Measurements from ENCODE around the gene DHRS3. TPM values are rescaled to one million over a fixed set of nuclear protein-coding genes. Genes with fewer than 3 reads are reported as not detected.
A peak's percentile ranks its signal among the peaks of the same experiment; 100 is the strongest.

Gene DHRS3
- total RNA-seq, 1 experiment from 2014 or later: 54.5 TPM

GRCh38 chr1:12537294-12537693 lies 80.7 kb downstream of the DHRS3 start:
- no peak overlapping the region for H3K27ac ChIP-seq (ENCODE audit: insufficient read length, low read depth, low read length)
- no peak overlapping the region for H2BK12ac ChIP-seq (ENCODE audit: insufficient read length, low read depth, low read length)
- no peak overlapping the region for H3K14ac ChIP-seq (ENCODE audit: insufficient read depth, low read length)
- H3K4me1 Mint-ChIP-seq: peaks cover 0 to 24% of the 10 kb centered on the region in 2 experiments; a peak in 2 of 4 replicates
- H3K23ac ChIP-seq (ENCODE audit: insufficient read length, low read depth, low read length): no peak overlapping the region
- H2BK20ac ChIP-seq (ENCODE audit: low read depth, low read length, poor library complexity, severe bottlenecking): no peak overlapping the region
- no peak overlapping the region for H3K4me2 ChIP-seq (ENCODE audit: insufficient read depth, insufficient read length, low read length)
- no peak overlapping the region for H3K56ac ChIP-seq (ENCODE audit: insufficient read length, low read depth, low read length)
- H2BK120ac ChIP-seq (ENCODE audit: low read depth, low read length, poor library complexity, severe bottlenecking): no peak overlapping the region
- H3K4ac ChIP-seq (ENCODE audit: low read depth, low read length): no peak overlapping the region
- no peaks in the 10 kb centered on the region; the same call in 1 of the 2 replicates for H3K27me3 Mint-ChIP-seq (ENCODE audit: low read depth)
- no peak overlapping the region for H3T11ph ChIP-seq (ENCODE audit: low read length)
- no peaks in the 10 kb centered on the region for H3K79me1 ChIP-seq (ENCODE audit: insufficient read depth, low read depth, low read length, poor library complexity, severe bottlenecking)
- H2BK15ac ChIP-seq (ENCODE audit: low read depth, low read length): no peak overlapping the region
- H2AFZ ChIP-seq (ENCODE audit: low read length): no peak overlapping the region
- DNase-seq: no peak
- no CpG with 5 or more reads among the region's 4 CpGs for WGBS (ENCODE audit: extremely low coverage, insufficient read length, low lambda C conversion rate)
- no peaks in the 10 kb centered on the region for H3K27me3 ChIP-seq (ENCODE audit: insufficient read depth, low read length)
- no peak overlapping the region for H2AK5ac ChIP-seq (ENCODE audit: insufficient read length, low read length)
- TF ChIP-seq CTCF (conservative IDR thresholded peaks at IDR 0.05): no peak
- H4K91ac ChIP-seq (ENCODE audit: insufficient read length, low read depth, low read length): no peak overlapping the region
- H3K9me3 ChIP-seq (ENCODE audit: control insufficient read depth, low read depth, low read length): no peaks in the 10 kb centered on the region
- H3K18ac ChIP-seq (ENCODE audit: insufficient read length, low read depth, low read length): no peak overlapping the region
- H3K23me2 ChIP-seq (ENCODE audit: insufficient read length, low read depth, low read length, poor library complexity, severe bottlenecking): no peaks in the 10 kb centered on the region
- H4K20me1 ChIP-seq (ENCODE audit: control insufficient read depth, insufficient read depth, insufficient read length): no peaks in the 10 kb centered on the region
- no peak overlapping the region for H4K8ac ChIP-seq (replicated peaks; ENCODE audit: insufficient read length, low read depth, low read length)
- no peak overlapping the region for H4K5ac ChIP-seq (ENCODE audit: insufficient read length, low read depth, low read length)
- H3K79me2 ChIP-seq (ENCODE audit: insufficient read depth, low read length): no peaks in the 10 kb centered on the region
- H3K9me3 Mint-ChIP-seq: no peaks in the 10 kb centered on the region
- no peak overlapping the region for H3K4me3 Mint-ChIP-seq
- no peaks in the 10 kb centered on the region; a peak in 1 of 7 replicates for H3K36me3 Mint-ChIP-seq (ENCODE audit: insufficient read depth in 1 of 3, low read depth in 3 of 3)
- no peaks in the 10 kb centered on the region for H3K4me1 ChIP-seq (ENCODE audit: insufficient read depth, low read length)
- no peak overlapping the region for H2BK5ac ChIP-seq (ENCODE audit: insufficient read length, low read length)
- 0 out of 7 replicates have a peak overlapping the region, but pooled peaks of 1 of the 3 experiments have one; percentile 28 for H3K27ac Mint-ChIP-seq
- no peak overlapping the region for H3K9ac ChIP-seq (ENCODE audit: extremely low read depth, insufficient read length, low read length)

Data from H9 (cell line).